ENCODE measurements around the gene C2CD4B.

Gene C2CD4B

DNA sequence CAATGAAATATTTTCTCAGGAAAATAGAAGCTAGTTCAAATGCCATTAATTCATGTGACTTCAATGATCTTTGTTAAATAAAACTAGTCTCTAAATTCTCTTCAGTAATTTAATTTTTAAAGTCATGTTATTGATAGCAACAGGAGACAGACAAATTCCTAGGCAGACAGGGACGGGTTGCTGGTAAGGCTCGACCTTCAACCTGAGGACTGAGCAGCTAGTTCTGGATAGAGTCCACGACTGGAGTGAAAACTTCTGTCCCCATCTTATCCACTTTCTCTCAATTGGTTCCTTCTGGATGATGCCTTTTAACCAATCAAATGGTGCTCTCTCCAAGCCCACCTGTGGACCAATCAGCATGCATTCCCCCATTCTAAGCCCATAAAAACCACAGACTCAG is 43.8 kb upstream of the C2CD4B start:
- Histone ChIP-seq H3K27ac (no peak overlapping the region), H3K36me3 (replicated peaks) (no peaks in the 10 kb centered on the region), H3K27me3 (replicated peaks) (no peaks in the 10 kb centered on the region), H3K4me3 (ENCODE audit: low read depth, low read length) (no peak overlapping the region)
- in situ Hi-C loops (cut with HindIII; ENCODE audit: low pct_ligation_motif_present, low sequenced_read_pairs) = no loop called here
- no peak for DNase-seq
- no peak for TF ChIP-seq CTCF (IDR thresholded peaks at IDR 0.05; ENCODE audit: low read depth, low read length, missing control alignments)

GRCh38 chr15:62208367-62208766 is 43.3 kb upstream of the C2CD4B start:
- no peaks in the 10 kb centered on the region for H3K27me3 ChIP-seq (replicated peaks)
- H3K36me3 ChIP-seq (replicated peaks) = no peaks in the 10 kb centered on the region
- in situ Hi-C loops (cut with HindIII; ENCODE audit: low pct_ligation_motif_present, low sequenced_read_pairs) = no loop called here
- DNase-seq = no peak
- TF ChIP-seq CTCF (IDR thresholded peaks at IDR 0.05; ENCODE audit: low read depth, low read length, missing control alignments) = no peak
- no peak overlapping the region for H3K27ac ChIP-seq
- H3K4me3 ChIP-seq (ENCODE audit: low read depth, low read length) = no peak overlapping the region

- in situ Hi-C loops (cut with HindIII; ENCODE audit: low pct_ligation_motif_present, low sequenced_read_pairs) = no loop called here
- H3K27me3 ChIP-seq (replicated peaks) = no peaks in the 10 kb centered on the region
Measured at GRCh38 chr15:62190675-62191074, 25.6 kb upstream of the C2CD4B start.

DNA sequence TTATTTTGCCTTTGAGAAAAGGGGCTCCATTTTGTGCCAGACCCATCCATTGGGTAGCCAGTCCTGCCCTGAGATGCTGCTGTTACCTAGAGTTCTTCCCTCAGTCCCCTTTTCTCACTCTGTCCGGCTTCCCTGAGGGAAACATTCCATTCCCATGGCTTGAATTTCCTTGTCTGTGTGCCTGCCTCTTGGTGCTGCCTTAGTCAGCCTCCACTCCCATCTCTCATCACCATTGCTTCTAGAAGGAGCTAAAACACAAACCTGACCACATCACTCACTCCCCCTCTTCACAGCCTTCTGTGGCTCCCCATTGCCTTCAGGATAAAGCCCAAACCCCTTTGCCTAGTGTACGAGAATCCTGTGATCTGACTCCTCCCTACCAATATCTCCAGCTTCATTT is 25.2 kb upstream of the C2CD4B start:
- H3K27me3 ChIP-seq (replicated peaks) = no peaks in the 10 kb centered on the region
- no peak for DNase-seq
- in situ Hi-C loops (cut with HindIII; ENCODE audit: low pct_ligation_motif_present, low sequenced_read_pairs) = no loop called here
- H3K27ac ChIP-seq = no peak overlapping the region
- TF ChIP-seq CTCF (IDR thresholded peaks at IDR 0.05; ENCODE audit: low read depth, low read length, missing control alignments) = no peak
- H3K4me3 ChIP-seq (ENCODE audit: low read depth, low read length) = no peak overlapping the region
- H3K36me3 ChIP-seq (replicated peaks) = no peaks in the 10 kb centered on the region

More at GRCh38 chr15:62190675-62191074, 25.6 kb upstream of the C2CD4B start:
- no peak overlapping the region for H3K27ac ChIP-seq
- no peak for TF ChIP-seq CTCF (IDR thresholded peaks at IDR 0.05; ENCODE audit: low read depth, low read length, missing control alignments)
- H3K36me3 ChIP-seq (replicated peaks) = no peaks in the 10 kb centered on the region
- DNase-seq = no peak
- no peak overlapping the region for H3K4me3 ChIP-seq (ENCODE audit: low read depth, low read length)

- Histone ChIP-seq H3K36me3 (replicated peaks) (no peaks in the 10 kb centered on the region), H3K27me3 (replicated peaks) (no peaks in the 10 kb centered on the region), H3K4me3 (ENCODE audit: low read depth, low read length) (no peak overlapping the region), H3K27ac (no peak overlapping the region)
- no peak for TF ChIP-seq CTCF (IDR thresholded peaks at IDR 0.05; ENCODE audit: low read depth, low read length, missing control alignments)
- in situ Hi-C loops (cut with HindIII; ENCODE audit: low pct_ligation_motif_present, low sequenced_read_pairs) = no loop called here
- DNase-seq = no peak
Measured at GRCh38 chr15:62188744-62189143, 23.7 kb upstream of the C2CD4B start.

DNA sequence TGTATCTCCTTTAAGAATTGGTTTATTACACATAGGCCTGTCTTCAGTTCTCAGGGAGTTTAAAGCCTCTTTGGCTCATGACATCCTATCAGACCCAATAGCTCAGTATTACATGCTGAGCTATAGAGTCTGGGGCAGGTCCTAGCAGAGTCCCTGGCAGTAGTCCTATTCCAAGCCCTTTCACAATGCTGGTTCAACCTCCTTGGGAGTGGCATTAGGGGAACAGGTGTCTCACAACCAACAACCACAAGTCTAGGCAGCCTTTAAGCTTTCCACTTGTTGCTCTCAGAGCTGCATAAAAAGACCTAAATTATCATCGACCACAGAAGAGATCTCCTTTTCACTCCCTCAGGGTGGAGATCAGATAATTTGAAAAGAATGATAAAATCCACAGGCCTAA is 22.8 kb upstream of the C2CD4B start:
- H3K27me3 ChIP-seq (replicated peaks) = no peaks in the 10 kb centered on the region
- no peak overlapping the region for H3K27ac ChIP-seq
- no peak overlapping the region for H3K4me3 ChIP-seq (ENCODE audit: low read depth, low read length)
- TF ChIP-seq CTCF (IDR thresholded peaks at IDR 0.05; ENCODE audit: low read depth, low read length, missing control alignments) = no peak
- in situ Hi-C loops (cut with HindIII; ENCODE audit: low pct_ligation_motif_present, low sequenced_read_pairs) = no loop called here
- DNase-seq = no peak
- no peaks in the 10 kb centered on the region for H3K36me3 ChIP-seq (replicated peaks)
